ENCODE data around the gene TLL2. TPM values are rescaled to one million over a fixed set of nuclear protein-coding genes. Genes with fewer than 3 reads are reported as not detected.

TLL2 gene
- total and polyA plus RNA-seq, 2 experiments from 2014 or later, result 2.6 to 3.0 TPM

- TF ChIP-seq ETS1 (IDR thresholded peaks at IDR 0.05) (no peak), ZNF114 (CRISPR knock-in tag; IDR thresholded peaks at IDR 0.05) (no peak)
Observed at GRCh38 chr10:96408201-96408600, 105.5 kb downstream of the TLL2 start (continued).

DNA sequence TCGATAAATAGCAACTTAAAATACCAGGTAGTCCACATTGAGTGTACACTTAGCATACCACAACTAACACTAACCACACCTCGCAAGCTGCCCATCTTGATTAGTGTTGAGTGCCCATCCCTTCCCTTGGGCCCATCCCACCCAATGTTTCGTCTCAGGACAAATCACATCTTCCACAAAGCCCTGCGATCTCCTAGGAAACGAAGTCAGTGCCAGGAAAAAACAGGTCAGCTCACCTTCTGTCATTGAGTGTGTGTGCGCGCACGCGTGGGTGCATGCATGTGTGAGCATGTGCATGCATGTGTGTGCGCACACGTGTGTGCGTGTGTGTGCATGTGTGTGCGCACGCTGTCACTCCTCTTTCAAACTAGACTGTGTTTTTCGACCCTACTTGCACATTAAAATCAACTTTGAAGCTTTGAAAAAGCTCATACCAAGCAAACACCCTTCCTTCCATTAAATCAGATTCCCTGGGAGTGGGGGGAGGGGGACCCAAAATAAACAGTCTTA is 106.1 kb downstream of the TLL2 start:
- H3K27ac Mint-ChIP-seq, result no peak overlapping the region
- peaks cover 7% of the 10 kb centered on the region; the same call in 1 of the 3 replicates for H3K4me1 Mint-ChIP-seq
- H3K27me3 Mint-ChIP-seq (ENCODE audit: insufficient read depth, low read depth, poor library complexity), result no peaks in the 10 kb centered on the region

More for the DNA sequence above, 106.1 kb downstream of the TLL2 start:
- no peaks in the 10 kb centered on the region for H3K36me3 ChIP-seq (ENCODE audit: insufficient read depth)
- H3K27ac ChIP-seq (ENCODE audit: low read depth), result no peak overlapping the region
- DNase-seq (ENCODE audit: low spot score) (no peak), ATAC-seq (no peak)
- no peaks in the 10 kb centered on the region for H3F3A ChIP-seq (replicated peaks; ENCODE audit: low read depth)
- no peak overlapping the region for H3K4me3 ChIP-seq
- 0 out of 2 replicates have a peak, but pooled peaks cover 2% of the 10 kb centered on the region for H3K9me2 ChIP-seq (ENCODE audit: insufficient read depth)
- H3K9me3 Mint-ChIP-seq, result no peaks in the 10 kb centered on the region
- H3K4me2 ChIP-seq, result no peak overlapping the region
- no peak overlapping the region for H3K4me3 Mint-ChIP-seq
- TF ChIP-seq EZH2 (IDR thresholded peaks at IDR 0.05; ENCODE audit: low read depth, unreplicated experiment) (no peak), ZNF114 (CRISPR knock-in tag; IDR thresholded peaks at IDR 0.05) (no peak), POLR2AphosphoS5 (IDR thresholded peaks at IDR 0.05; ENCODE audit: low read depth) (no peak), NANOG (IDR thresholded peaks at IDR 0.05; ENCODE audit: borderline replicate concordance) (no peak), STAT1 (IDR thresholded peaks at IDR 0.05; ENCODE audit: unreplicated experiment) (no peak), ETS1 (IDR thresholded peaks at IDR 0.05) (no peak), EZH2phosphoT487 (IDR thresholded peaks at IDR 0.05; ENCODE audit: unreplicated experiment) (no peak)
- TF ChIP-seq, protein P1, sequence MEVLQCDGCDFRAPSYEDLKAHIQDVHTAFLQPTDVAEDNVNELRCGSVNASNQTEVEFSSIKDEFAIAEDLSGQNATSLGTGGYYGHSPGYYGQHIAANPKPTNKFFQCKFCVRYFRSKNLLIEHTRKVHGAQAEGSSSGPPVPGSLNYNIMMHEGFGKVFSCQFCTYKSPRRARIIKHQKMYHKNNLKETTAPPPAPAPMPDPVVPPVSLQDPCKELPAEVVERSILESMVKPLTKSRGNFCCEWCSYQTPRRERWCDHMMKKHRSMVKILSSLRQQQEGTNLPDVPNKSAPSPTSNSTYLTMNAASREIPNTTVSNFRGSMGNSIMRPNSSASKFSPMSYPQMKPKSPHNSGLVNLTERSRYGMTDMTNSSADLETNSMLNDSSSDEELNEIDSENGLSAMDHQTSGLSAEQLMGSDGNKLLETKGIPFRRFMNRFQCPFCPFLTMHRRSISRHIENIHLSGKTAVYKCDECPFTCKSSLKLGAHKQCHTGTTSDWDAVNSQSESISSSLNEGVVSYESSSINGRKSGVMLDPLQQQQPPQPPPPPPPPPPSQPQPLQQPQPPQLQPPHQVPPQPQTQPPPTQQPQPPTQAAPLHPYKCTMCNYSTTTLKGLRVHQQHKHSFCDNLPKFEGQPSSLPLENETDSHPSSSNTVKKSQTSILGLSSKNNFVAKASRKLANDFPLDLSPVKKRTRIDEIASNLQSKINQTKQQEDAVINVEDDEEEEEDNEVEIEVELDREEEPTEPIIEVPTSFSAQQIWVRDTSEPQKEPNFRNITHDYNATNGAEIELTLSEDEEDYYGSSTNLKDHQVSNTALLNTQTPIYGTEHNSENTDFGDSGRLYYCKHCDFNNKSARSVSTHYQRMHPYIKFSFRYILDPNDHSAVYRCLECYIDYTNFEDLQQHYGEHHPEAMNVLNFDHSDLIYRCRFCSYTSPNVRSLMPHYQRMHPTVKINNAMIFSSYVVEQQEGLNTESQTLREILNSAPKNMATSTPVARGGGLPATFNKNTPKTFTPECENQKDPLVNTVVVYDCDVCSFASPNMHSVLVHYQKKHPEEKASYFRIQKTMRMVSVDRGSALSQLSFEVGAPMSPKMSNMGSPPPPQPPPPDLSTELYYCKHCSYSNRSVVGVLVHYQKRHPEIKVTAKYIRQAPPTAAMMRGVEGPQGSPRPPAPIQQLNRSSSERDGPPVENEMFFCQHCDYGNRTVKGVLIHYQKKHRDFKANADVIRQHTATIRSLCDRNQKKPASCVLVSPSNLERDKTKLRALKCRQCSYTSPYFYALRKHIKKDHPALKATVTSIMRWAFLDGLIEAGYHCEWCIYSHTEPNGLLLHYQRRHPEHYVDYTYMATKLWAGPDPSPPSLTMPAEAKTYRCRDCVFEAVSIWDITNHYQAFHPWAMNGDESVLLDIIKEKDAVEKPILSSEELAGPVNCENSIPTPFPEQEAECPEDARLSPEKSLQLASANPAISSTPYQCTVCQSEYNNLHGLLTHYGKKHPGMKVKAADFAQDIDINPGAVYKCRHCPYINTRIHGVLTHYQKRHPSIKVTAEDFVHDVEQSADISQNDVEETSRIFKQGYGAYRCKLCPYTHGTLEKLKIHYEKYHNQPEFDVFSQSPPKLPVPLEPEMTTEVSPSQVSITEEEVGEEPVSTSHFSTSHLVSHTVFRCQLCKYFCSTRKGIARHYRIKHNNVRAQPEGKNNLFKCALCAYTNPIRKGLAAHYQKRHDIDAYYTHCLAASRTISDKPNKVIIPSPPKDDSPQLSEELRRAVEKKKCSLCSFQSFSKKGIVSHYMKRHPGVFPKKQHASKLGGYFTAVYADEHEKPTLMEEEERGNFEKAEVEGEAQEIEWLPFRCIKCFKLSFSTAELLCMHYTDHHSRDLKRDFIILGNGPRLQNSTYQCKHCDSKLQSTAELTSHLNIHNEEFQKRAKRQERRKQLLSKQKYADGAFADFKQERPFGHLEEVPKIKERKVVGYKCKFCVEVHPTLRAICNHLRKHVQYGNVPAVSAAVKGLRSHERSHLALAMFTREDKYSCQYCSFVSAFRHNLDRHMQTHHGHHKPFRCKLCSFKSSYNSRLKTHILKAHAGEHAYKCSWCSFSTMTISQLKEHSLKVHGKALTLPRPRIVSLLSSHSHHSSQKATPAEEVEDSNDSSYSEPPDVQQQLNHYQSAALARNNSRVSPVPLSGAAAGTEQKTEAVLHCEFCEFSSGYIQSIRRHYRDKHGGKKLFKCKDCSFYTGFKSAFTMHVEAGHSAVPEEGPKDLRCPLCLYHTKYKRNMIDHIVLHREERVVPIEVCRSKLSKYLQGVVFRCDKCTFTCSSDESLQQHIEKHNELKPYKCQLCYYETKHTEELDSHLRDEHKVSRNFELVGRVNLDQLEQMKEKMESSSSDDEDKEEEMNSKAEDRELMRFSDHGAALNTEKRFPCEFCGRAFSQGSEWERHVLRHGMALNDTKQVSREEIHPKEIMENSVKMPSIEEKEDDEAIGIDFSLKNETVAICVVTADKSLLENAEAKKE (CRISPR knock-in tag; IDR thresholded peaks at IDR 0.05), result no peak
- TF ChIP-seq, protein P2, sequence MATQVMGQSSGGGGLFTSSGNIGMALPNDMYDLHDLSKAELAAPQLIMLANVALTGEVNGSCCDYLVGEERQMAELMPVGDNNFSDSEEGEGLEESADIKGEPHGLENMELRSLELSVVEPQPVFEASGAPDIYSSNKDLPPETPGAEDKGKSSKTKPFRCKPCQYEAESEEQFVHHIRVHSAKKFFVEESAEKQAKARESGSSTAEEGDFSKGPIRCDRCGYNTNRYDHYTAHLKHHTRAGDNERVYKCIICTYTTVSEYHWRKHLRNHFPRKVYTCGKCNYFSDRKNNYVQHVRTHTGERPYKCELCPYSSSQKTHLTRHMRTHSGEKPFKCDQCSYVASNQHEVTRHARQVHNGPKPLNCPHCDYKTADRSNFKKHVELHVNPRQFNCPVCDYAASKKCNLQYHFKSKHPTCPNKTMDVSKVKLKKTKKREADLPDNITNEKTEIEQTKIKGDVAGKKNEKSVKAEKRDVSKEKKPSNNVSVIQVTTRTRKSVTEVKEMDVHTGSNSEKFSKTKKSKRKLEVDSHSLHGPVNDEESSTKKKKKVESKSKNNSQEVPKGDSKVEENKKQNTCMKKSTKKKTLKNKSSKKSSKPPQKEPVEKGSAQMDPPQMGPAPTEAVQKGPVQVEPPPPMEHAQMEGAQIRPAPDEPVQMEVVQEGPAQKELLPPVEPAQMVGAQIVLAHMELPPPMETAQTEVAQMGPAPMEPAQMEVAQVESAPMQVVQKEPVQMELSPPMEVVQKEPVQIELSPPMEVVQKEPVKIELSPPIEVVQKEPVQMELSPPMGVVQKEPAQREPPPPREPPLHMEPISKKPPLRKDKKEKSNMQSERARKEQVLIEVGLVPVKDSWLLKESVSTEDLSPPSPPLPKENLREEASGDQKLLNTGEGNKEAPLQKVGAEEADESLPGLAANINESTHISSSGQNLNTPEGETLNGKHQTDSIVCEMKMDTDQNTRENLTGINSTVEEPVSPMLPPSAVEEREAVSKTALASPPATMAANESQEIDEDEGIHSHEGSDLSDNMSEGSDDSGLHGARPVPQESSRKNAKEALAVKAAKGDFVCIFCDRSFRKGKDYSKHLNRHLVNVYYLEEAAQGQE (IDR thresholded peaks at IDR 0.05; ENCODE audit: unreplicated experiment), result no peak
- TF ChIP-seq, protein P3, sequence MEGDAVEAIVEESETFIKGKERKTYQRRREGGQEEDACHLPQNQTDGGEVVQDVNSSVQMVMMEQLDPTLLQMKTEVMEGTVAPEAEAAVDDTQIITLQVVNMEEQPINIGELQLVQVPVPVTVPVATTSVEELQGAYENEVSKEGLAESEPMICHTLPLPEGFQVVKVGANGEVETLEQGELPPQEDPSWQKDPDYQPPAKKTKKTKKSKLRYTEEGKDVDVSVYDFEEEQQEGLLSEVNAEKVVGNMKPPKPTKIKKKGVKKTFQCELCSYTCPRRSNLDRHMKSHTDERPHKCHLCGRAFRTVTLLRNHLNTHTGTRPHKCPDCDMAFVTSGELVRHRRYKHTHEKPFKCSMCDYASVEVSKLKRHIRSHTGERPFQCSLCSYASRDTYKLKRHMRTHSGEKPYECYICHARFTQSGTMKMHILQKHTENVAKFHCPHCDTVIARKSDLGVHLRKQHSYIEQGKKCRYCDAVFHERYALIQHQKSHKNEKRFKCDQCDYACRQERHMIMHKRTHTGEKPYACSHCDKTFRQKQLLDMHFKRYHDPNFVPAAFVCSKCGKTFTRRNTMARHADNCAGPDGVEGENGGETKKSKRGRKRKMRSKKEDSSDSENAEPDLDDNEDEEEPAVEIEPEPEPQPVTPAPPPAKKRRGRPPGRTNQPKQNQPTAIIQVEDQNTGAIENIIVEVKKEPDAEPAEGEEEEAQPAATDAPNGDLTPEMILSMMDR (conservative IDR thresholded peaks at IDR 0.05; ENCODE audit: low read depth in 2 of 2), result no peak
- H3K4me1 ChIP-seq (ENCODE audit: insufficient read depth), result no peaks in the 10 kb centered on the region
- no peaks in the 10 kb centered on the region for H3K36me3 Mint-ChIP-seq (ENCODE audit: low read depth)
- H3K27me3 ChIP-seq (ENCODE audit: insufficient read depth), result no peaks in the 10 kb centered on the region
- no peaks in the 10 kb centered on the region for H3K79me2 ChIP-seq (replicated peaks; ENCODE audit: insufficient read depth)
- no peak overlapping the region for H2AFZ ChIP-seq
- no peaks in the 10 kb centered on the region for H4K20me1 ChIP-seq (replicated peaks; ENCODE audit: insufficient read depth)
